Neural crest cell (in vitro differentiated cells): ENCODE results near the gene COL3A1. TPM values are rescaled to one million over a fixed set of nuclear protein-coding genes. Genes with fewer than 3 reads are reported as not detected.

ENCODE experiments used
- DNase-seq: peaks from one replicate; pipeline ENCODE4 v3.0.0; 2021; ENCODE audit warnings: low read depth, mixed read lengths, low spot score
- H3K27ac Mint-ChIP-seq: one replicate; pipeline ENCODE4 v1.8.0; 2021; ENCODE audit warnings: mild to moderate bottlenecking, mixed read lengths; ENCODE audit not compliant: unreplicated experiment
- H3K27me3 Mint-ChIP-seq: 2 replicates; pipeline ENCODE4 v1.8.0; 2021; ENCODE audit warnings: low read depth, mild to moderate bottlenecking, mixed read lengths
- H3K36me3 Mint-ChIP-seq: 2 replicates; pipeline ENCODE4 v1.8.0; 2021; ENCODE audit warnings: low read depth, mild to moderate bottlenecking, mixed read lengths
- H3K4me1 Mint-ChIP-seq: 2 replicates; pipeline ENCODE4 v1.8.0; 2021; ENCODE audit warnings: mixed read lengths
- H3K4me3 Mint-ChIP-seq: one replicate; pipeline ENCODE4 v1.8.0; 2021; ENCODE audit warnings: mild to moderate bottlenecking, mixed read lengths
- H3K9me3 Mint-ChIP-seq: 2 replicates; pipeline ENCODE4 v1.8.0; 2021; ENCODE audit warnings: mixed read lengths
- CTCF ChIP-seq: fragments of 200-600 bp; sonication (generic); conservative IDR thresholded peaks from 2 replicates; pipeline ENCODE4 v1.5.0; 2021; ENCODE audit warnings: antibody characterized with exemption, mild to moderate bottlenecking
- microRNA-seq: library from miRNA; unstranded; fragments of <30 nt; microRNA quantifications from one replicate; pipeline ENCODE4, GENCODE V29; 2020
- total RNA-seq: library from RNA; stranded (reverse); gene quantifications from 2 replicates; pipeline ENCODE4 v1.2.1, GENCODE V29; 2021

COL3A1 gene
- total RNA-seq, 1 donor from 2014 or later: 14.9 TPM

DNA sequence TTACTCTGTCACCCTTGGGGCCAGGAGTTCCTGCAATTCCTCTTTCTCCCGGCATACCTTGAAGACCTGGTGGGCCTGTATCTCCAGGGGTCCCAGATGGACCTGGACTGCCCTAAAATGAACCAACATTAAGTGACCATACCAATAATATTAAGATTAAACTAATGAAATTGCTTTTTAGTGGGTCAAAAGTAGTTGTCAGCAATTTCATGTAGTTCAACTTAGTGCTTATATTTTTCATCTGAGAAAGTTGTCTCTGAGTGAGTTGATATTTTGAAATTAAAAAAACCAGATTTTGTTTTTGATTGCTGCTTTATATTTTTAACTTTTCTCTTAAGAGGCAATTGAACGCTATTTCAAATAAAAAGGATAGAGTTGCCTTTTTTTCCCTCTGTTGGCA, 83.1 kb downstream of the COL3A1 start:
- no peak for DNase-seq
- TF ChIP-seq CTCF: no peak
- H3K4me3 Mint-ChIP-seq: no peak overlapping the region
- no peak overlapping the region for H3K27ac Mint-ChIP-seq
- no peaks in the 10 kb centered on the region for H3K9me3 Mint-ChIP-seq
- H3K27me3 Mint-ChIP-seq: no peaks in the 10 kb centered on the region
- H3K36me3 Mint-ChIP-seq: peaks cover 5% of the 10 kb centered on the region
- H3K4me1 Mint-ChIP-seq: no peaks in the 10 kb centered on the region

- Mint-ChIP-seq H3K27me3 (no peaks in the 10 kb centered on the region), H3K27ac (no peak overlapping the region), H3K4me3 (no peak overlapping the region), H3K9me3 (no peaks in the 10 kb centered on the region), H3K36me3 (peaks cover 3% of the 10 kb centered on the region), H3K4me1 (no peaks in the 10 kb centered on the region)
- DNase-seq: no peak
- no peak for TF ChIP-seq CTCF
These were observed 86.0 kb downstream of the COL3A1 start for GRCh38 chr2:189060096-189060642.

Small RNA genes within 50 kb of the gene (microRNA-seq; reads per million reads assigned to microRNA genes)
- gene MIR1245A: not detected
- gene MIR1245B: not detected
- not detected for gene MIR3606

Other genes starting within 250 kb of the COL3A1 start
- 62.6 and 68.7 TPM in 2 replicates for gene COL5A2, start 205.4 kb downstream of the COL3A1 start, total RNA-seq